ENCODE measurements around the gene SNX13.
"Not testable (repeated sequence)": the region's sequence is repeated elsewhere in the genome, so short reads cannot be mapped to it uniquely, and the experiment has no call there.

The SNX13 gene

DNA sequence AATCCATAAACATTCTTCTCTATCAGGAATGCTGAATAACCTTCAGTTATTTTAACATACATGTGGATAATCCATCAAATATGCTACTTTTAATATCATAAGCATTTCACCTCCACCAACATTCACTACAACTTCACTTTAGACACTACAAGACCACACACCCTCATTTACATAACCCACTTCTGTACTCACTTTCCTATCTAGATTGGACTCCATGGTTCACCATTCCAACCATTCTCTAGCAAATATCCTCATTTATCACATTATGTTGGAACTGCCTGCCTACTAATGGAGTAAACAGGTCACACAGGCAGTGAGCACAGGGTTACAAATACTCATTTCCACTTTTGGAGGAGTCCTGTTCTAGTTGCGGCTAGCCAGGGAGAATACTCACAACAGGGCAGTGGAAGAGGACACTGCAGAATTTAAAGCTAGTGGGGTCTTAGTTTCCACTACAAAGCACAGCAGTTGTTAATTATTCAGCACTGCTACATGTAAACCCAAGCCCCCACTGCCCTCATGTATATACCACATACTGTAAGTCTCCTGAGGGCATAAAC is 18.4 kb downstream of the SNX13 start:
- H3K27me3 ChIP-seq (ENCODE audit: control insufficient read depth, insufficient read depth, low read length), result no peaks in the 10 kb centered on the region
- no peaks in the 10 kb centered on the region for H3K36me3 ChIP-seq (ENCODE audit: control insufficient read depth, insufficient read depth, low read length)
- H3K4me3 ChIP-seq (ENCODE audit: low read length), result no peak overlapping the region
- no peak overlapping the region for H3K9ac ChIP-seq (ENCODE audit: low read length)
- H3K9me3 ChIP-seq (ENCODE audit: control insufficient read depth, low read length), result no peaks in the 10 kb centered on the region
- H3K4me1 ChIP-seq (ENCODE audit: control insufficient read depth, insufficient read depth, low read length), result peaks cover 15% of the 10 kb centered on the region

DNA sequence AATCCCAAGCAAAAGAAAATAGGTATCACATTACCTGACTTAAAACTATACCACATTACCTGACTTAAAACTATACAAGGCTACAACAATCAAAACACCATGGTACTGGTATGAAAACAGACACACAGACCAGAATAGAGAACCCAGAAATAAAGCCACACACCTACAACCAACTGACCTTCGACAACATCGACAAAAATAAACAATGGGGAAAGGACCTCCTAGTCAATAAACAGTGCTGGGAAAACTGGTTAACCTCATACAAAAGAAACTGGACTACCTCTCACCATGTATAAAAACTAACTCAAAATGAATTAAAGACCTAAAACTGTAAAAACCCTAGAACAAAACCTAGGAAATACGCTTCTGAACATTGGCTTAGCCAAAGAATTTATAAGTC is 22.5 kb downstream of the SNX13 start:
- Histone ChIP-seq H3K27me3 (ENCODE audit: control insufficient read depth, insufficient read depth, low read length) (no peaks in the 10 kb centered on the region), H3K4me1 (ENCODE audit: control insufficient read depth, insufficient read depth, low read length) (peaks cover 15% of the 10 kb centered on the region), H3K9ac (ENCODE audit: low read length) (no peak overlapping the region), H3K9me3 (ENCODE audit: control insufficient read depth, low read length) (no peaks in the 10 kb centered on the region), H3K36me3 (ENCODE audit: control insufficient read depth, insufficient read depth, low read length) (no peaks in the 10 kb centered on the region), H3K4me3 (ENCODE audit: low read length) (no peak overlapping the region)

DNA sequence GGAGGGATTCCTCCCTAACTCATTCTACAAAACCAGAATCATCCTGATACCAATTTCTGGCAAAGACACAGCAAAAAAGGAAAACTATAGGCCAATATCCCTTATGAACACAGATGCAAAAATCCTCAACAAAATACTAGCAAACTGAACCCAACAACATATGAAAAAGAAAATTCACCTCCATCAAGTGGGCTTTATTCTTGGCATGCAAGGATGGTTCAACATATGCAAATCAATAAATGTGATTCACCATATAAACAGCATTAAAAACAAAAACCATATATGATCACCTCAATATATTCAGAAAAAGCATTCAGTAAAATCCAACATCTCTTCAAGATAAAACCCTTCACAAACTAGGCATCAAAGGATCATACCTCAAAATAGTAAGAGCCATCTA is 23.5 kb downstream of the SNX13 start:
- no peak overlapping the region for H3K4me3 ChIP-seq (ENCODE audit: low read length)
- no peaks in the 10 kb centered on the region for H3K9me3 ChIP-seq (ENCODE audit: control insufficient read depth, low read length)
- H3K4me1 ChIP-seq (ENCODE audit: control insufficient read depth, insufficient read depth, low read length), result peaks cover 7% of the 10 kb centered on the region
- no peak overlapping the region for H3K9ac ChIP-seq (ENCODE audit: low read length)
- no peaks in the 10 kb centered on the region for H3K27me3 ChIP-seq (ENCODE audit: control insufficient read depth, insufficient read depth, low read length)
- no peaks in the 10 kb centered on the region for H3K36me3 ChIP-seq (ENCODE audit: control insufficient read depth, insufficient read depth, low read length)

DNA sequence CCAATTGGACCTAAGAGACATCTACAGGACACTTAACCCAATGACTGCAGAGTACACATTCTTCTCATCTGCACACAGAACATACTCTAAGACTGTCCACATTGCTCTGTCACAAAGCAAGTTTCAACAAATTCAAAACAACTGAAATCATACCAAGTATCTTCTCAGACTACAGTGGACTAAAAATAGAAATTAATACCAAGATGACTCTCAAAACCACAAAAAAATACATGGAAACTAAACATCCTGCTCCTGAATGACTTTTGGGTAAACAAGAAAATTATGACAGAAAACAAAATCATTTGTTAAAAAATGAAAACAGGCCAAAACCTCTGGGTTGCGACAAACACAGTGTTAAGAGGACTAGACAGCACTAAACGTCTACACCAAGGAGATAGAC is 24.5 kb downstream of the SNX13 start:
- no peak overlapping the region for H3K4me3 ChIP-seq (ENCODE audit: low read length)
- H3K4me1 ChIP-seq (ENCODE audit: control insufficient read depth, insufficient read depth, low read length), result no peaks in the 10 kb centered on the region
- no peaks in the 10 kb centered on the region for H3K36me3 ChIP-seq (ENCODE audit: control insufficient read depth, insufficient read depth, low read length)
- no peak overlapping the region for H3K9ac ChIP-seq (ENCODE audit: low read length)
- no peaks in the 10 kb centered on the region for H3K9me3 ChIP-seq (ENCODE audit: control insufficient read depth, low read length)
- no peaks in the 10 kb centered on the region for H3K27me3 ChIP-seq (ENCODE audit: control insufficient read depth, insufficient read depth, low read length)

DNA sequence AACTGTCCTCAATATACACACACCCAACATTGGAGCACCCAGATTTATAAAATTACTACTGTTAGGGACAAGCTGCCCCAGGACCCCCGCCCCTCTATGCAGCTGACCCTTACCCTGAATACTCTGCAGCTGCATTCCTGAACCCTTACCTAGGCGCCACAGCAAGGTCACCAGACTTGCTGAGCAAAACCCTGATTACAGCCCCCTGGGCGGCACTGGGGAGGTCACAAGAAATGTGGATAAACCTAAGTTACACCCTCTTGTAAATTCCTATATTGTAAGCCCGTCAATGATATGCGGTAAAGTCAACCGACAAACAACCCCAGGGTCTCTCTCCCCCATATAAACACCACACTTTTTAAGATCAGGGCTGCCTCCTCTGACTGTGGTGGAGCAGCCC is 25.1 kb downstream of the SNX13 start:
- no peak overlapping the region for H3K4me3 ChIP-seq (ENCODE audit: low read length)
- no peaks in the 10 kb centered on the region for H3K9me3 ChIP-seq (ENCODE audit: control insufficient read depth, low read length)
- no peaks in the 10 kb centered on the region for H3K36me3 ChIP-seq (ENCODE audit: control insufficient read depth, insufficient read depth, low read length)
- no peak overlapping the region for H3K9ac ChIP-seq (ENCODE audit: low read length)
- no peaks in the 10 kb centered on the region for H3K27me3 ChIP-seq (ENCODE audit: control insufficient read depth, insufficient read depth, low read length)
- H3K4me1 ChIP-seq (ENCODE audit: control insufficient read depth, insufficient read depth, low read length), result no peaks in the 10 kb centered on the region

DNA sequence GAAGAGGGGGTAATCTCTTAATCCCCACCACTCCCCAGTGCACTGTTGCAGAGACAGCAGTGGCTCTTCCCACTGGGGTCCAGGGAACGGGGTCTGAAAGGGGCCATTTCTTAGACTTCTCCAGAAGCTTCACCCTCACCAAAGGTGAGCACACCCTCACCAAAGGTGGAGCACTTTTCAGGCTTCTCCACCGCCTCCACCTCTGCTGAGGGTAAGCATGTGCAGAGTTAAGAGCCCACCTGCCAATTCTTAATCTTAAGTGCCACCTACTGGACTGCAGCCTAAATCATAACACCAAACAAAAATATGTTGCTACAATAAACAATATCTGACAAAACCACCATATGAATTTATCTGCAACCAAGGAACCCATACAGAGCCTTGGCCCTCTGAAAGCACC is 27.0 kb downstream of the SNX13 start:
- Histone ChIP-seq H3K27me3 (ENCODE audit: control insufficient read depth, insufficient read depth, low read length) (no peaks in the 10 kb centered on the region), H3K4me1 (ENCODE audit: control insufficient read depth, insufficient read depth, low read length) (no peaks in the 10 kb centered on the region), H3K36me3 (ENCODE audit: control insufficient read depth, insufficient read depth, low read length) (no peaks in the 10 kb centered on the region), H3K9ac (ENCODE audit: low read length) (no peak overlapping the region), H3K9me3 (ENCODE audit: control insufficient read depth, low read length) (no peaks in the 10 kb centered on the region), H3K4me3 (ENCODE audit: low read length) (no peak overlapping the region)

DNA sequence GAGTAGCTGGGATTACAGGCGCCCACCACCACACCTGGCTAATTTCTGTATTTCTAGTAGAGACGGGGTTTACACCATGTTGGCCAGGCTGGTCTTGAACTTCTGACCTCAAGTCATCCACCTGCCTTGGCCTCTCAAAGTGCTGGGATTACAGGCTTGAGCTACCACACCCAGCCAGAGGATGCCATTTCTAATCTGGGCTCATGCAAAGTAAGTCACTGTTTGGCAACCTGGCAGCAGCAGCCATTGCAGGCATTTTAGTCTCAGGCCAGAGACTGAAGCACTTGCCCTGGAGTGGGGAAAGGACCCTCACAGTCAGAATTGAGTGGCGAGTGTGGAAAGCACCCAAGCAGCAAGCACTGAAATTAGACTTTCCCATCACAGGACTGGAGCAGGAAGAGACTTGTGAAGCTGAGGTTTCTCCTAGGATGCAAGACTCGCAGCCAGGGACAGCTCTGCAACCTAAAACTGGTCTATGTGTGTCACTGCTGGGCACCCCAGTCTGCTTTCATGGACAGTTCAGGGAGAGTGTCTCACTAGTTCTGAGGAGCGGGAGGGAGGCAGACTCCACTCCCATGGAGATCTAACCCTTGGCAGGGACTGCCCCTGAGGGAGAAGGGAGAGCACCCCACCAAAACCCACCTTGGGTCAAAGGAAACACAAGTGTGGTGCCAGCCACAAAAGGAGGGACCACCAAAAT is 27.6 kb downstream of the SNX13 start:
- Histone ChIP-seq H3K4me3 (ENCODE audit: low read length) (no peak overlapping the region), H3K4me1 (ENCODE audit: control insufficient read depth, insufficient read depth, low read length) (no peaks in the 10 kb centered on the region), H3K36me3 (ENCODE audit: control insufficient read depth, insufficient read depth, low read length) (no peaks in the 10 kb centered on the region), H3K9ac (ENCODE audit: low read length) (no peak overlapping the region), H3K9me3 (ENCODE audit: control insufficient read depth, low read length) (no peaks in the 10 kb centered on the region), H3K27me3 (ENCODE audit: control insufficient read depth, insufficient read depth, low read length) (no peaks in the 10 kb centered on the region)

DNA sequence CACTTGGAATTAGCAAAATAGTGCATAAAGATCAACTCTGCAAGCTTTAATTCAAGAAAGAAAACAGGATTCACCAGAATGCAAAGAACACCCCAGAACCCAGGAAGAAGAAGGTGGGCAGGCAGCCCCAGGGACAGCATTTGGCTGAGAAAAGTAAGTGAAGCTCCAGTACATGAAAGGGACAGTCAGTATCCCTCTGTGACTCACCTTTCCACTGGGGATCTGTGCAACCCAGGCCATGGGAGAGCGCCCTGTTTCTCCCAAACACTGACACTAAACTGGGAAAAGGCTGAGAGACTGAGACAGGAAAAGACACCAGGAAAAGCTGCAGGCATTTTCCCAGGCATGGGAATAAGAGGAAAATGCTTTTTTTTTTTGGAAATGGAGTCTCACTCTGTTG is 28.2 kb downstream of the SNX13 start:
- Histone ChIP-seq H3K9me3 (ENCODE audit: control insufficient read depth, low read length) (no peaks in the 10 kb centered on the region), H3K4me3 (ENCODE audit: low read length) (no peak overlapping the region), H3K36me3 (ENCODE audit: control insufficient read depth, insufficient read depth, low read length) (no peaks in the 10 kb centered on the region), H3K27me3 (ENCODE audit: control insufficient read depth, insufficient read depth, low read length) (no peaks in the 10 kb centered on the region), H3K4me1 (ENCODE audit: control insufficient read depth, insufficient read depth, low read length) (peaks cover 3% of the 10 kb centered on the region), H3K9ac (ENCODE audit: low read length) (no peak overlapping the region)

DNA sequence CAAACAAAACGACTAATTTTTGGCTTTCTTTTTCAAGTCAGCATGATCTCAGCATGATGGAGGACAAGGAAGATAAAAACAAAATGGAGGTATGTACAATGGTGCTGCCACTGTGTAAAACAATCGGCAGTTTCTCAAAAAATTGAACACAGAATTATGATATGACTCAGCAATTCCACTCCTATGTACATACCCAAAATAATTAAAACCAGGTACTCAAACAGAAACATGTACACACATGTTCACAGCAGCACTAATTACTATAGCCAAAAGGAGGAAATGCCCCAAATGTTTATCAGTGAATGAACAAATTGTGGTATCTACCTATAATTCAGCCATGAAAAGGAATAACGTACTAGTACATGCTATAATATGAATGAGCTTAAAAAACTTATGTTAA is 29.9 kb downstream of the SNX13 start:
- Histone ChIP-seq H3K36me3 (ENCODE audit: control insufficient read depth, insufficient read depth, low read length) (no peaks in the 10 kb centered on the region), H3K9me3 (ENCODE audit: control insufficient read depth, low read length) (no peaks in the 10 kb centered on the region), H3K27me3 (ENCODE audit: control insufficient read depth, insufficient read depth, low read length) (no peaks in the 10 kb centered on the region), H3K9ac (ENCODE audit: low read length) (no peak overlapping the region), H3K4me3 (ENCODE audit: low read length) (no peak overlapping the region), H3K4me1 (ENCODE audit: control insufficient read depth, insufficient read depth, low read length) (peaks cover 4% of the 10 kb centered on the region)

DNA sequence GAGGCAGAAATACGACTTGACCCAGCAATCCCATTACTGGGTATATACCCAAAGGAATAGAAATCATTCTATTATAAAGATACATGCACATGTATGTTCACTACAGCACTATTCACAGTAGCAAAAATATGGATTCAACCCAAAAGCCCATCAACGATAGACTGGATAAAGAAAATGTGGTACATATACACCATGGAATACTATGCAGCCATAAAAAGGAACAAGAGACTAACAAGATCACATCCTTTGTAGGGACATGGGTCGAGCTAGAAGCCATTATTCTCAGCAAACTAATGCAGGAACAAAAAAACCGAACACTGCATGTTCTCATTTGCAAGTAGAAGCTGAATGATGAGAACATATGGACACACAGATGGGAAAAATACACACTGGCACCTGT is 31.0 kb downstream of the SNX13 start:
- H3K36me3 ChIP-seq (ENCODE audit: control insufficient read depth, insufficient read depth, low read length); H3K4me1 ChIP-seq (ENCODE audit: control insufficient read depth, insufficient read depth, low read length); H3K27me3 ChIP-seq (ENCODE audit: control insufficient read depth, insufficient read depth, low read length); H3K4me3 ChIP-seq (ENCODE audit: low read length); H3K9me3 ChIP-seq (ENCODE audit: control insufficient read depth, low read length); H3K9ac ChIP-seq (ENCODE audit: low read length): not testable (repeated sequence)

DNA sequence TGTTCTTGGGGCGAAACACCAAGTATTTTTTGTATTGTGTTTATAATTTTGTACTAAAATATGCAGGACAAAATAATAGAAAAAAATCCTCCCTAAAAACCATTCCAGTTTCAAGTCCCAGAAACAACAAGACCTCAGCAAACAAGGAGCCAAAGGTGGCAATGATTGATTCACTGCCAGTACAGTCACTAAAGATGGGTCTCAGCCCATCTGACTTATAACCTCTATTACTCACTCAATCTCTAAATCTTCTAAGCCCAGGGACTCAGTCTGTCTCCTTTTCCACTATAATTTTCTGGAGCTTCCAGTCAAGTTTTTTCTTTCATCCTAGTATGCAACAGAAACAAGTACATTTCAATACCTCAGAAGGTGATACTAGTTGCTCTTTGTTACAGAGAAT is 33.3 kb downstream of the SNX13 start:
- H3K27me3 ChIP-seq (ENCODE audit: control insufficient read depth, insufficient read depth, low read length), result no peaks in the 10 kb centered on the region
- H3K4me3 ChIP-seq (ENCODE audit: low read length), result no peak overlapping the region
- no peaks in the 10 kb centered on the region for H3K9me3 ChIP-seq (ENCODE audit: control insufficient read depth, low read length)
- H3K4me1 ChIP-seq (ENCODE audit: control insufficient read depth, insufficient read depth, low read length), result peaks cover 4% of the 10 kb centered on the region
- H3K36me3 ChIP-seq (ENCODE audit: control insufficient read depth, insufficient read depth, low read length), result no peaks in the 10 kb centered on the region
- no peak overlapping the region for H3K9ac ChIP-seq (ENCODE audit: low read length)

DNA sequence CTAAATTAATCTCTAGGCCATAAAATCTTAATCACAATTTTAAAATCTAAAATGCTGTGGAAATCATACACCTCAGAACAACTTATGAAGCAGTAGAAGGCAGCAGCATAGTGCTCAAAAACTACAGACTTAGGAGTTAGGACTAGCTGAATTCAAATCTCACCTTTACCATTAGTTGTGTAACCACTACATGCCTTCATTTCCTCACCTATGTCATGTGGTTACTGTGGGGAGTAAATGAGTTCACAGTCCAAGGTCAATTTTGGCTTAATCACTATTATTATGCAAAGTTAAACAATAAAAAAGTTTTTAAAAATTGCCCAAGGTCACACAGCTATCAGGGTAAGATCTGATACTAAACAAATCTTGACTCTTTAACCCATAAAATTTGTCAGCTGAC is 37.0 kb downstream of the SNX13 start:
- H3K36me3 ChIP-seq (ENCODE audit: control insufficient read depth, insufficient read depth, low read length), result no peaks in the 10 kb centered on the region
- H3K9me3 ChIP-seq (ENCODE audit: control insufficient read depth, low read length), result no peaks in the 10 kb centered on the region
- H3K27me3 ChIP-seq (ENCODE audit: control insufficient read depth, insufficient read depth, low read length), result no peaks in the 10 kb centered on the region
- H3K9ac ChIP-seq (ENCODE audit: low read length), result no peak overlapping the region
- peaks cover 4% of the 10 kb centered on the region for H3K4me1 ChIP-seq (ENCODE audit: control insufficient read depth, insufficient read depth, low read length)
- no peak overlapping the region for H3K4me3 ChIP-seq (ENCODE audit: low read length)

DNA sequence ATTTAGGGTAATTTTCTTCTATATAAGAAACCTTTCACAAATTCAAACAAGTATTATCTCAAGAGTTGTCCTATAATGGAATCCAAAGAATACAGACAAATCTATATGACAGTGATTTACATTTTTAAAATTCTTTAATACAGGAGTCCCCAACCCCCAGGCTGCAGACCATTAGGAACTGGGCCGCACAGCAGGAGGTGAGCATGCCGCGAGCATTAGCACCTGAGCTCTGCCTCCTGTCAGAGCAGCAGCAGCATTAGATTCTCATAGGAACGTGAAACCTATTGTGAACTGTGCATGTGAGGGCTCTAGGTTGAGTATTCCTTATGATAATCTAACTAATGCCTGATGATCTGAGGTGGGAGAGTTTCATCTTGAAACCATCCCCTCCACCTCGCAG is 37.7 kb downstream of the SNX13 start:
- no peak overlapping the region for H3K4me3 ChIP-seq (ENCODE audit: low read length)
- no peaks in the 10 kb centered on the region for H3K9me3 ChIP-seq (ENCODE audit: control insufficient read depth, low read length)
- peaks cover 4% of the 10 kb centered on the region for H3K4me1 ChIP-seq (ENCODE audit: control insufficient read depth, insufficient read depth, low read length)
- H3K27me3 ChIP-seq (ENCODE audit: control insufficient read depth, insufficient read depth, low read length), result no peaks in the 10 kb centered on the region
- H3K9ac ChIP-seq (ENCODE audit: low read length), result no peak overlapping the region
- no peaks in the 10 kb centered on the region for H3K36me3 ChIP-seq (ENCODE audit: control insufficient read depth, insufficient read depth, low read length)

Measured in mucosa of stomach (tissue), 1 donor.